Measurements from ENCODE around the gene MAS1.

DNA sequence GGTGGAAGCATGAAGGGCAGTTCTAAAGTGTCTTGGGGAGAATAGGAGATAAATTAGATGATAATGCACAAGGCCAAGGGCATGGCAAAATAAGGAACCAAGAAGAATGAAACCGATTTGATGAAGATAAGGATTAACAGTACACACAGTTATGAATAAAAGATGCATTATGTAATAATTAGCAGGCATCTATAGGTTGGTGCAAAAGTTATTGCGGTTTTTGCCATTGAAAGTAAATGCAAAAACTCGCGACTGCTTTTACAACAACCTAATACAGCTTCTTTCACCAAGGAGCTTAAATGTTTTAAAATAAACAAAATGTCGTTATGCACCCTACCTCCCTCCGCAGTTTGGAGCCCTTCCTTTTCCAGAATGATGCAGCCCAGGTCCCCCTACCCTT, 29.0 kb downstream of the MAS1 start:
- TF ChIP-seq, protein P1, sequence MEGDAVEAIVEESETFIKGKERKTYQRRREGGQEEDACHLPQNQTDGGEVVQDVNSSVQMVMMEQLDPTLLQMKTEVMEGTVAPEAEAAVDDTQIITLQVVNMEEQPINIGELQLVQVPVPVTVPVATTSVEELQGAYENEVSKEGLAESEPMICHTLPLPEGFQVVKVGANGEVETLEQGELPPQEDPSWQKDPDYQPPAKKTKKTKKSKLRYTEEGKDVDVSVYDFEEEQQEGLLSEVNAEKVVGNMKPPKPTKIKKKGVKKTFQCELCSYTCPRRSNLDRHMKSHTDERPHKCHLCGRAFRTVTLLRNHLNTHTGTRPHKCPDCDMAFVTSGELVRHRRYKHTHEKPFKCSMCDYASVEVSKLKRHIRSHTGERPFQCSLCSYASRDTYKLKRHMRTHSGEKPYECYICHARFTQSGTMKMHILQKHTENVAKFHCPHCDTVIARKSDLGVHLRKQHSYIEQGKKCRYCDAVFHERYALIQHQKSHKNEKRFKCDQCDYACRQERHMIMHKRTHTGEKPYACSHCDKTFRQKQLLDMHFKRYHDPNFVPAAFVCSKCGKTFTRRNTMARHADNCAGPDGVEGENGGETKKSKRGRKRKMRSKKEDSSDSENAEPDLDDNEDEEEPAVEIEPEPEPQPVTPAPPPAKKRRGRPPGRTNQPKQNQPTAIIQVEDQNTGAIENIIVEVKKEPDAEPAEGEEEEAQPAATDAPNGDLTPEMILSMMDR (conservative IDR thresholded peaks at IDR 0.05; ENCODE audit: low read depth in 2 of 2), result no peak
- no peak for TF ChIP-seq EZH2 (IDR thresholded peaks at IDR 0.05; ENCODE audit: low read depth, unreplicated experiment)
- TF ChIP-seq CREB1 (CRISPR knock-in tag; IDR thresholded peaks at IDR 0.05; ENCODE audit: low read depth), result no peak
